Coronary artery (tissue), 2 donors: ENCODE measurements around the gene TEAD2.

ENCODE experiments used
- DNase-seq: peaks from one replicate; pipeline ENCODE4 v3.0.0-alpha.2; 2017; ENCODE audit warnings: low spot score
- H3K27ac ChIP-seq, 2 donors: fragments of 200-600 bp; sonication (generic); one replicate each; pipeline ENCODE4 v1.5.1; 2016 to 2019
- H3K4me3 ChIP-seq: fragments of 200-600 bp; sonication (generic); 2 replicates; pipeline ENCODE4 v1.5.1; 2016; ENCODE audit warnings: mild to moderate bottlenecking, moderate library complexity
- TF ChIP-seq, protein P1 (sequence below): fragments of 200-600 bp; sonication (generic); IDR thresholded peaks from one replicate; pipeline ENCODE4 v1.5.1; 2019; ENCODE audit warnings: antibody characterized with exemption

The TEAD2 gene

DNA sequence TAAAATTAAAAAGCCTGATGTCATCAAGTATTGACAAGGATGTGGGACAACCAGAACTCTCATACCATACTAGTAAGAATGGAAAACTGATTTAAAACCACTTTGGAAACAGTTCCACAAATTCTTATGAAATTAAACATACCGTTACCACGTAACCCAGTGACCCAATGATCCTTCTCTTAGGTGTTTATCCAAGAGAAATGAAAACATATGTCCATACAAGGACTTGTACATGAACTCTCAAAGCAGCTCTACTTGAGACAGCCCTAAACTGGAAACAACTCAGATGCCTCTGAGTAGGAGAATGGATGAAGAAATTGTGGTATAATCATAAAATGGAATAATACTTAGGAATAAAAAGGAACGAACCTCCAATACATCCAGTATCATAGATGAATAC is 64.8 kb downstream of the TEAD2 start:
- TF ChIP-seq, protein P1, sequence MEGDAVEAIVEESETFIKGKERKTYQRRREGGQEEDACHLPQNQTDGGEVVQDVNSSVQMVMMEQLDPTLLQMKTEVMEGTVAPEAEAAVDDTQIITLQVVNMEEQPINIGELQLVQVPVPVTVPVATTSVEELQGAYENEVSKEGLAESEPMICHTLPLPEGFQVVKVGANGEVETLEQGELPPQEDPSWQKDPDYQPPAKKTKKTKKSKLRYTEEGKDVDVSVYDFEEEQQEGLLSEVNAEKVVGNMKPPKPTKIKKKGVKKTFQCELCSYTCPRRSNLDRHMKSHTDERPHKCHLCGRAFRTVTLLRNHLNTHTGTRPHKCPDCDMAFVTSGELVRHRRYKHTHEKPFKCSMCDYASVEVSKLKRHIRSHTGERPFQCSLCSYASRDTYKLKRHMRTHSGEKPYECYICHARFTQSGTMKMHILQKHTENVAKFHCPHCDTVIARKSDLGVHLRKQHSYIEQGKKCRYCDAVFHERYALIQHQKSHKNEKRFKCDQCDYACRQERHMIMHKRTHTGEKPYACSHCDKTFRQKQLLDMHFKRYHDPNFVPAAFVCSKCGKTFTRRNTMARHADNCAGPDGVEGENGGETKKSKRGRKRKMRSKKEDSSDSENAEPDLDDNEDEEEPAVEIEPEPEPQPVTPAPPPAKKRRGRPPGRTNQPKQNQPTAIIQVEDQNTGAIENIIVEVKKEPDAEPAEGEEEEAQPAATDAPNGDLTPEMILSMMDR = no peak
- H3K27ac ChIP-seq = no peak overlapping the region
- DNase-seq = no peak
- no peak overlapping the region for H3K4me3 ChIP-seq

- TF ChIP-seq, protein P1 = no peak
- no peak overlapping the region for H3K4me3 ChIP-seq
- H3K27ac ChIP-seq = no peak overlapping the region
- no peak for DNase-seq
These were observed 66.9 kb downstream of the TEAD2 start for GRCh38 chr19:49295208-49295880.

GRCh38 chr19:49294401-49294800 is 67.8 kb downstream of the TEAD2 start:
- no peak overlapping the region for H3K27ac ChIP-seq

More at GRCh38 chr19:49294401-49294800, 67.8 kb downstream of the TEAD2 start:
- TF ChIP-seq, protein P1 = no peak
- no peak for DNase-seq
- no peak overlapping the region for H3K4me3 ChIP-seq
